GM18870 (cell line): ENCODE measurements around the gene PDGFC.
"Not testable (repeated sequence)": the region's sequence is repeated elsewhere in the genome, so short reads cannot be mapped to it uniquely, and the experiment has no call there.

Source experiments
- ATAC-seq: cut with Tn5 transposase; IDR thresholded peaks from one replicate; pipeline ENCODE4 v1.9.1; 2021; ENCODE audit warnings: moderate library complexity; ENCODE audit not compliant: unreplicated experiment

The PDGFC gene

GRCh38 chr4:156952078-156952759, 19.4 kb downstream of the PDGFC start:
- ATAC-seq, result no peak

GRCh38 chr4:156950948-156951347, 20.7 kb downstream of the PDGFC start:
- ATAC-seq, result no peak

- ATAC-seq, result no peak
Observed at GRCh38 chr4:156950090-156950489, 21.5 kb downstream of the PDGFC start.

- no peak for ATAC-seq
Observed at GRCh38 chr4:156949373-156949814, 22.2 kb downstream of the PDGFC start.

GRCh38 chr4:156948738-156949137, 22.9 kb downstream of the PDGFC start:
- no peak for ATAC-seq

GRCh38 chr4:156948133-156948532, 23.5 kb downstream of the PDGFC start:
- ATAC-seq, result no peak

GRCh38 chr4:156946516-156947424, 24.8 kb downstream of the PDGFC start:
- ATAC-seq, result peak; percentile 65

GRCh38 chr4:156945532-156945931, 26.1 kb downstream of the PDGFC start:
- no peak for ATAC-seq

- no peak for ATAC-seq
Observed at GRCh38 chr4:156942991-156943390, 28.6 kb downstream of the PDGFC start.

- no peak for ATAC-seq
Observed at GRCh38 chr4:156941940-156942548, 29.6 kb downstream of the PDGFC start.

- no peak for ATAC-seq
Observed at GRCh38 chr4:156939801-156940200, 31.8 kb downstream of the PDGFC start.

GRCh38 chr4:156939139-156939538, 32.5 kb downstream of the PDGFC start:
- ATAC-seq, result no peak

- no peak for ATAC-seq
Observed at GRCh38 chr4:156934259-156934635, 37.4 kb downstream of the PDGFC start.

GRCh38 chr4:156933633-156934258, 37.9 kb downstream of the PDGFC start:
- ATAC-seq, result no peak

GRCh38 chr4:156932360-156932759, 39.2 kb downstream of the PDGFC start:
- not testable (repeated sequence) for ATAC-seq

- no peak for ATAC-seq
Observed at GRCh38 chr4:156931267-156931666, 40.3 kb downstream of the PDGFC start.

GRCh38 chr4:156929386-156930105, 42.1 kb downstream of the PDGFC start:
- no peak for ATAC-seq

GRCh38 chr4:156924774-156925315, 46.8 kb downstream of the PDGFC start:
- ATAC-seq, result no peak

- no peak for ATAC-seq
Observed at GRCh38 chr4:156923525-156923924, 48.1 kb downstream of the PDGFC start.

GRCh38 chr4:156915221-156915620, 56.4 kb downstream of the PDGFC start:
- no peak for ATAC-seq
